Neural cell (in vitro differentiated cells): ENCODE measurements around the gene SLC35C1.

Source experiments
- CTCF ChIP-seq: fragments of 450-650 bp; IDR thresholded peaks from 2 replicates; pipeline ENCODE4 v1.5.1; 2014; ENCODE audit warnings: antibody characterized with exemption, mild to moderate bottlenecking, moderate library complexity; ENCODE audit not compliant: poor library complexity, severe bottlenecking
- EZH2 ChIP-seq: fragments of 200-600, 300-800 bp; shearing (Covaris generic), sonication (generic); IDR thresholded peaks from 2 replicates; pipeline ENCODE4 v1.6.1; 2014; ENCODE audit warnings: antibody characterized with exemption, low read length, borderline replicate concordance, mild to moderate bottlenecking; ENCODE audit not compliant: insufficient read depth, poor library complexity, severe bottlenecking
- TAF1 ChIP-seq: IDR thresholded peaks from 2 replicates; pipeline ENCODE4 v1.6.1; 2012; ENCODE audit warnings: low read depth

- no peak for TF ChIP-seq CTCF
- TF ChIP-seq TAF1: no peak
- TF ChIP-seq EZH2: no peak
Observed at GRCh38 chr11:45848654-45849081, 43.7 kb downstream of the SLC35C1 start.
